Cerebellar cortex (tissue), 1 donor: ENCODE results near the gene NUDT1.

ENCODE experiments used
- DNase-seq: peaks from one replicate; pipeline ENCODE4 v3.0.0-alpha.2; 2015; ENCODE audit warnings: low spot score

The NUDT1 gene

DNA sequence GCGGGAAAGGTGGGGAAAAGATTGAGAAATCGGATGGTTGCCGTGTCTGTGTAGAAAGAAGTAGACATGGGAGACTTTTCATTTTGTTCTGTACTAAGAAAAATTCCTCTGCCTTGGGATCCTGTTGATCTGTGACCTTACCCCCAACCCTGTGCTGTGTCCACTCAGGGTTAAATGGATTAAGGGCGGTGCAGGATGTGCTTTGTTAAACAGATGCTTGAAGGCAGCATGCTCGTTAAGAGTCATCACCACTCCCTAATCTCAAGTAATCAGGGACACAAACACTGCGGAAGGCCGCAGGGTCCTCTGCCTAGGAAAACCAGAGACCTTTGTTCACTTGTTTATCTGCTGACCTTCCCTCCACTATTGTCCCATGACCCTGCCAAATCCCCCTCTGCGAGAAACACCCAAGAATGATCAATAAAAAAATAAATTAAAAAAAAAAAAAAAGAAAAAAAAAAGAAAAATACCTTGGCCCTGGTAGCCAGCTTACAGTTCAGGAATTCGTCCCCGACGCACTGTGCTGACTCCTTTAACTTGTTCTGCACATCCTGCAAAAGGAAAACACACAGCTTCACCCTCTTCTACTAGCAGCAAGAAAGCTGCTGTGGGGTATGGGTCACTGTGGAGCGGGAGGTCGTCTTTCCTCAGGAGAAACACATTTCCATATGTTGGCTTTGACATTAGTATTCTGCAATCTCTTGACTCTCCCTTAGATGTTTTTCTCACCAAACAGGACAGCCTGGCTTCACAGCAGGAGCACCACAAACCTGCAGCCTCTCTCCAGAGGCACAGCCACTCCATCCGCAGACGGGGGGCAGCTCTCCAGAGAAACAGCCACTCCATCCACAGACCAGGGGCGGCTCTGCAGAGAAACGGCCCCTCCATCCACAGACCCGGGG is 27.3 kb downstream of the NUDT1 start:
- DNase-seq: peak; percentile 71

DNA sequence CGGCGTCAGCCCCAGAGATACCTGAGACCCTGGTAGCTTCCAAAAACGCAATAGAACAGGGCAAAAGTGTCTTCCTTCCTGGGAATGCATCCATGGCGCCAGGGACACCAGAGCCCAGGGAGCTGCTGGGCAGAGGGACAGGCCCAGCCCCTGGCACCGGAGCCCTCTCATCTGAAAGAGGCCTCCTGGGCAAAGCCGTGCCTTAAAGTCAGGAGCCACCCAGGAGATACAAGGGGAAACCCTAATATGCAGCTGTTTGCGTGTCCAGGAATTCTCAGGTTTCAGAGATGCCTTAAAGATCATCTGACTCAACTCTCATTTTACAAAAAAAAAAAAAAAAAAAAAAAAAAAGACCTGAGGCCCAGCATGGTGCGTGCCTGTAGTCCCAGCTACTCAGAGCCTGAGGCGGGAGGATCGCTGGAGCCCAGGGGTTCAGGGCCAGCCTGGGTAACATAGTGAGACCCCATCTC is 28.0 kb downstream of the NUDT1 start:
- no peak for DNase-seq

DNA sequence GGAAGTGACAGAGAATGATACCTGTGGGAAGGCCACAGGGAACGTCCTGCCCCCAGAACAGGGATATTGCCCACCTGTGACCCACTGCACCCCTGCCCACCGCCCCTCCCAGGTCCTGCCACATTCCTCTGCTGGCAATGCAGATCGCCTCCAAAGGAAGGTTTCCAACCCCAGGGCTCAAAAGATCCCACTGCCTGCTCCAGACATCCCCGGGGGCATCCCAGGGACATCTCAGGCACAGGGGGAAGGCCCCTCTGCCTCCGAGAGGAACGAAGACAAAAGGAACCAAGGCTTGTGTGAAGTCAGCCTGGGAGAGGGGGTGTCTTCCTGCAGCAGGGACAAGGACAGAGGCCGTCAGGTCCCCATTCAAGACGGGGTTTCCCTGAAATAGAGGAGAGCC is 28.5 kb downstream of the NUDT1 start:
- no peak for DNase-seq

DNA sequence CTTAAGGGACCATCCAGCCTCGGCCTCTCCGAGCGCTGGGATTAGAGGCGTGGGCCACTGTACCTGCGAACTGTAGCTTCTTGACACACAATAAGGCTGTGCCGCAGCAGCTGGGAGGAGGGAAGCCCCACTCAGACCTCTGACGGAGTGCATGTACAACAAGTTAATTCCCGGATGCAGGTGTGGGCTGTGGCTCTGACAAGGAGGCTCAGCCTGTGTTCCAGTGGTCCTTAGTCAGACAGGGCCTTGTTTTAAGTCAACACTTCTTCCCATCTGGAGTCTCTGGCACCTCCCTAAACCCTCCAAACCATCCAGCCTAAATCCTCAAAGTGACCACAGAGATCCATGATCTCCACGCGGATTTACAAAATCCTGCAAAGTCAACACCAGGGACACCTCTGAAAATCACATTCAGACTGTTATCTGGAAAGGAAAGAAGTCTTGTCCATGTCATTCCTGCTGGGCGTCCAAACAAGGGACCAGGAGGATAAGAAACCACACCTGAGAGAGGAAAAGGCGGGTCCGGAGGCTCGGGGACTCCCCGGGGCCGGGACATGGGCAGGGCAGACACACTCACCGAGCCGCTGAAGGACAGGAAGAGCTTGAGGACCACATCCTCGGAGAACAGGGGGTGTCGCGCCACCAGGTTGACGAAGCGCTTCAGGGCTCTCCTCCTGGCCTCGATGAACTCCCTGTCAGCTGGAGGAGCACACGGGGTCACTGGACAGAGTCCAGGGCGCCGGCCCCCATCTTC is 29.4 kb downstream of the NUDT1 start:
- DNase-seq: no peak

DNA sequence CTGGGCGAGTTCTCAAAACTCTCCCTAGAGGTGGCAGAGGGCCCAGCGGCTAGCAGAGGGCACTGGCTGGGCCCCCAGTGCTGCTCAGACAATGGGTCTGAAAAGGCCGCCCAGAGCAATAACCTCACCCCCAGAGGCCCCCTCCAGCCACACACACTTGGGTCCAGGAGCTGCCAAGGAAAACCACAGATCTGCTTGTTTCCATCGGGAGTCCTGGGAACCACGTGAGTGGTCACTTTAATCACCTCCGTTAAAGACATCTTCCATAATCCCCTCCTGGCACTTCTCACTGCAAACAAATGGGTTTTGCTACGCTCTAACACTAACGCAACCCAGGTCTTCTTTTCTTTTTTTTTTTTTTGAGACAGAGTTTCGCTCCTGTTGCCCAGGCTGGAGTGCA is 30.0 kb downstream of the NUDT1 start:
- DNase-seq: no peak

DNA sequence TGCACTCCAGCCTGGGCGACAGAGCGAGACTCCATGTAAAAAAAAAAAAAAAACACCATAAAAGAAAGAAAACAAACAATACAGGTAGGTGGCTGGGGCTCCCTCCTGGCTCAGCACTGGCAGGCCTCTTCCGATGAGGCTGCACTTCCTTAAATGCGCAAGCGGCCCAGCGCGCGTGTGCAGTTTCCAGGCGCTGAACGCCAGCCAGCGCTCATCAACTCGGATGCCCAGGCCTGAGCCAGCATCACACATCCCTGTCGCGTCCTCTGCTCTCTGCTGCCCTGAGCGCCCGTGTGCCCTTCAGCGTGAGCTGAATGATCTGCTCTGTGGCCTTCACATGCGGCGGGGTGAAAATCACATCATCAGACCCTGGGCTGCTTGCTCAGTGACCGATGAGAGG is 31.8 kb downstream of the NUDT1 start:
- DNase-seq: peak; percentile 68

DNA sequence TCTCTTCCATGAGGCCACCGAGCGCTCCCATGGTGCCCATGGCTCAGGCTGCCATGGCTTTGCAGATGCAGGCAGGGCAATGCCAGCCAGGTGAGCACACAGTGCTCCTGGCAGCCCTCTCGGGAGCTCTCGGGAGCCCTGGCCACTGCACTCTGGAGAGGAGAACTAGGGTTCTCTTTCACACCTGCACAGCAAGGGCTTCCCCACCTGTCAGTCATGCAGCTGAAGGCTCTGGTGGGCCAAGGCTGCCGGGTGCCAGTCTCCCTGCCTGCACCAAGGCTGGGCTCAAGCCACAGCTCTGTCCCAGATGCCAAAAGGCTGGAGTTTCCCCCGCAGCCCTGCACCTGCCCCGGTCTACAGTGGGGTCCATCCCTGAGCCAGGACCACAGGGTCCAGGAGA is 32.6 kb downstream of the NUDT1 start:
- no peak for DNase-seq

DNA sequence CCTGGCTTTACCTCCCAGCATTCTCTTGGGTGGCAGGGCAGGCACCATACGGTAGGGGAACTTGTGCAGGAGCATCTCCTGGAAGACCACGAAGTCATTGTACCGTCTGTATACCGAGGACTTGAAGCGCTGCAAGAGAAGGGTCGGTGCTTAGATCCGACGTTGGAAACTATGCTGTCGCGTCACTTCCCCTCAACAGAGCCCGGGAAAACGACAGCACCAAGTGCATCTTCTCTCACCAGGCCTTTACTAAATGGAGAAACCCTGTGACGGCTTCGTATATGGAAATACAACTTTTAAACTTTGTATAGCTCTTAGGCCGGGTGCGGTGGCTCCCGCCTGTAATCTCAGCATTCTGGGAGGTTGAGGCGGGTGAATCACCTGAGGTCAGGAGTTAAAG is 33.1 kb downstream of the NUDT1 start:
- no peak for DNase-seq

DNA sequence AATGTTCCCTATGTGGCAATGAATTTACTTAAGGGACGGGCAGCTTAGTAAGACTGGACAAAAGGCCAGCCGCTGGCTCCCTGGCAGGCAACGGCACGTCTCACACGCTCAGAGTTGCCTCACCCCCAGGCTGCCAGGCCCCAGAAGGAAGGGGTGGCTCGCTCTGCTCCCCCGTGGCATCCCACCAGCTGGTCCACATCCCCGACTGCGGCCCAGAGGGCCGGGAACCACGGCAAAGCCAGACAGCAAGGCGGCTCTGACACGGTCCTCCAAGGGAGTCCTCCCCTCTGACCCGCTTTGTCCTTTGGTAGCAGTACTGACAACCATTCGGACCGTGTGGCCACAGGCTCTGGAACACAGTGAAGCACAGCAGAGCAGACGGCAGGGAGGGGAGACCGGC is 34.1 kb downstream of the NUDT1 start:
- DNase-seq: no peak

DNA sequence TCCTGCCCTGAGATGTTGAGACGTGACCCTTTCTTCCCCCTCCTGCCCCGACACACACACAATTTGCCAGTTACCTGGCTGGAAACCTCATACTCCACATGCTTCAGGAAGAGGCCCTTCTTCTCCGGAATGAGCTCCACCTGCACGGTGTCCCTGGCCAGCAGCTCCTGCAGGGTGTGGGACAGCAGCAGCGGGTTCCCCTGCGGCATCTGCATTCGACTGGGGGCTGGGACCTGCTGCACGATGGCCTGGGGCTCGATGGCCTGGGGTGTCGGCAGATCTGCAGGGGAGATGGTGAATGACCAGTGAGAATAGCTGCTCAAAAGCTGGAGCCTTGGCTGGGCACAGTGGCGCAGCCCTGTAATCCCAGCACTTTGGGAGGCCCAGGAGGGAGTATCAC is 36.0 kb downstream of the NUDT1 start:
- no peak for DNase-seq

DNA sequence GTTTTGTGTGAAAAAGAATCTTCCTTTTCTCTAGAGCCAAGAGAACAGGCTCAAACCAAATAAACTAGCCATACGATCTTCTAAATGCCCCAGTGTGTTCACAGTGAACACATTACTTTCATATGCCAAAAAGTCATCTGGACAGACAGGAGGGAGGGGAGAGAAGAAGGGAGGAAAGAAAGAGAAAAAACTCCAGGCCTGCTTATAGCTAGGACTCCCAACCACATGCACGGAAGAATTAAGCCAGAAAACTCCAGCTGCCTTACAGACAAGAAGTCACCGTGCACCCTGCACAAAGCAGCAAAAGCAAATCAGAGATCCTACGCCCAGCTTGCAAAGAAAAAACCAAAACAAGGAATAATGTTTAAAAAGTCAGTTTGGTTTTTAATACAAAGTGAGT is 37.9 kb downstream of the NUDT1 start:
- peak; percentile 29 for DNase-seq

DNA sequence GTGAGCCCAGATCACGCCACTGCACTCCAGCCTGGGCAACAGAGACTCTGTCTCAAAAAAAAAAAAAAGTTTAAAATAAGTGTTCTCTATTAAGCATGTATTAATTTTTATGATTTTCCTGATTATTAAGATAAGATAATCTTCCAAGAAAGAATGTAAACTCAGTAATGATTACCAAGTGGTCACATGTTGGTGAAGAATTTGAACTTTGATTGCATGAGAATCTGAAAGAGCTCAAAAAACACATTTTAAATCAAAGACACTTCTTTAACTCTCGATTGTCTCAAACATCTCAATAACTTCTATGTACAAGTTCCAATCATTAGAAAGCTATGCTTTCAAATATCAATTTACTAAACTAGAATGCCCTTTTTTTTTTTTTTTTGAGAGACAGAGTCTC is 38.4 kb downstream of the NUDT1 start:
- no peak for DNase-seq

DNA sequence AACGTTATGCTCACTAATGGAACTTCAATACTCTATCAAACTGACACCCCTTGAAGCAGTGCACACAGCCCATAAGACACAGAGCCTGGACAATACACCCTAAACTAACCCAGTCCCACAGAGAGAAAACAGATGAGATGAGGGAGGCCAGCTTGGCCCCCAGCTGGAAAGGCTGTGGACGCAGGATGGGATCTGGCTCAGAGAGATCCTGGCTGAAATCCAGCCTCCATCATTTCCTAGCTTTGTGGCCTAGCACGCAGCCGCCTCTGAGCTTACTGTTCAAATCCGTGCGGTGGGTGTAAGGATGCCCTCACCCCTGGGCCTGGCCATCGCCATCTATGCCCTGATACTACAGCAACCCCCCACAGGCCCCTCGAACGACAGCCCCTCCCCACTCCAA is 39.5 kb downstream of the NUDT1 start:
- peak; percentile 88 for DNase-seq

DNA sequence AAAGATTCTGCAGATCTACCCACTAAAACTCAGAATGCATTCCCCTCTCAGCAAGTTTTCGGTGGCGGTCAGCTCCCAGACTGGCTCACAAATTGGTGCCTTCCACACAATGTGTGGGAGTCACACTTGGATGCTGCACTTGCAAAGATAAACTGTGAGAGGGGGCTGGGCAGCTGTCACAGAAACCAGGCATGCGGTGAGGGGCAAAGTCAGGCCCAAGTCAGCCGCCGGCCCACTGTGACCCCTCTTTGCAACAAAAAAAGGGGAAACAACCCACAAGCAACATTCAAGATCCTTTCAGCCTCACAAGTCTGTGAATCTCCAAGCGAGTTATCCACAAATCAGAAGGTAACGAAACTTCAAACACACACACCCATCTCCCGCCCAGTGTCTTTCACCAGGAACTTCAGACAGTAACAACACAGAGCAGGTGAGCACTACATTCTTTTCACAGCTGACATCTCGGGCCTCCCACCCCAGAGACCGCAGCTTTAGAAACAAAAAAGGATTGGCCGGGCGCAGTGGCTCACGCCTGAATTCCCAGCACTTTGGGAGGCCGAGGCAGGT is 40.2 kb downstream of the NUDT1 start:
- DNase-seq: no peak

DNA sequence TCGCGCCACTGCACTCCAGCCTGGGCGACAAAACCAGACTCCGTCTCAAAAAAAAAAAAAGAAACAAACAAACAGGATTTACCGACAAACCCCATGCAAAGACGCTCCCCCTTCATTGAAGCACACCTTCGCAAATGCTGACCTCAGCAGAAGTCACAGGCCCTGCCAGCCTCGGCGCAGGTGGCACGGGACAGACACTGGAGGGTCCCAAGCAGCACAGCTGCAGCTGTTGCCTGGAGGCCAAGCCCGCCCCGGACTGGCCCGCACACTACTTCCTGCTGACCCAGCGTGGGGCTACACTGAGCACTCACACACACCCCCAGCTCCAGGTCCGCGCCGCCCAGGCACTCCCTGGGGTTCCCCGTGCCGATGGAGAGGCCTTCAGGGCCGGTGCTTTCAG is 41.0 kb downstream of the NUDT1 start:
- DNase-seq: no peak

DNA sequence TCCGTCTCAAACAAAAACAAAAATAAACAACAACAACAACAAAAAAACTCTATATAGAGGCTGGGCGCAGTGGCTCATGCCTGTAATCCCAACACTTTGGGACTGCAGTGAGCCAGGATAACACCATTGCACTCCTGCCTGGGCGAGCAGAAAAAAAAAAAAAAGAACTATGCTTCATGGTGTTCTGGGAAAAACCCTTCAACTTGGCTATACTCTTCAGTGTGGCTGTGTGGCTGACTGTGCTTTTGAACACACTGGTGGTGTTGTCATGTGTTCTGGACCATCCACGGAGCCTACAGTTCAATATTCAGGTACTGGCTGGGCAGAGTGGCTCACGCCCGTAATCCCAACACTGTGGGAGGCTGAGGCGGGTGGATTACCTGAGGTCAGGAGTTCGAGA is 45.7 kb downstream of the NUDT1 start:
- DNase-seq: no peak

DNA sequence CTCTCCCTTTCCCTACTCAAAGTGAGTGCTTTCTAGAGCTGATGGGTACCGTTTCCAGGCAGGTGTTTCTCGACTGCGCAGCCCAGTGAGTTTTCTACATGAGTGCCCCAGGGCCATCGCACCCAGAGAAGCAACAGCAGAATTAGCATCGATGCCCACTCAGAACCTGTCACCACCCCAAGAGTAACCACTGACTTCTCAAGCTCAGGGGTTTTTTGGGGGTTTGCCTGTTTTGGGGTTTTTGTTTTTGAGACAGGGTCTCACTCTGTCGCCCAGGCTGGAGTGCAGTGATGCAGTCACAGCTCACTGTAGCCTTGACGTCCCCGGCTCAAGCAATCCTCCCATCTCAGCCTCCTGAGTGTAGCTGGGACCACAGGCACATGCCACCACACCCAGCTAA is 46.5 kb downstream of the NUDT1 start:
- DNase-seq: no peak

DNA sequence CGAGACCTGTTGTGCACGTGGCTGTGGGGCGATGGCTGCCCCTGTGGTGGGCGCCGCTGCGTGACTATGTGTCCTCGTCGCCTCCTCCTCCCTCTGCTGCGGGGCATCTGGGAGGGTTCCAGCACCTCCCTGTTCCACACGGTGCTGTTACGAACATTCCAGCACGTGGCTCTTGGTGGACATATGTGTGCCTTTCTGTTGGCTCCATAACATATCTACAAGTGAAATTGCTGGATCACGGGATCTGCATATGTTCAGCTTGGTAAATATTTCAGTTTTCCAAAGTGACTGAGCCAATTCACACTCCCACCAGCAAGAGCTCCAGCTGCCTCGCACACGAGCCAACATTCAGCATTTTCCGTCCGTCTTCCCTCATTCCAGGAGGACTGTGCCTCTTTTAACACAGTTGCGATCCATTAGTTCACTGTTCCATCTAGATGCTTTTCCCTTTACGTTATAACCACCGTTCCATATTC is 47.1 kb downstream of the NUDT1 start:
- peak; percentile 48 for DNase-seq

DNA sequence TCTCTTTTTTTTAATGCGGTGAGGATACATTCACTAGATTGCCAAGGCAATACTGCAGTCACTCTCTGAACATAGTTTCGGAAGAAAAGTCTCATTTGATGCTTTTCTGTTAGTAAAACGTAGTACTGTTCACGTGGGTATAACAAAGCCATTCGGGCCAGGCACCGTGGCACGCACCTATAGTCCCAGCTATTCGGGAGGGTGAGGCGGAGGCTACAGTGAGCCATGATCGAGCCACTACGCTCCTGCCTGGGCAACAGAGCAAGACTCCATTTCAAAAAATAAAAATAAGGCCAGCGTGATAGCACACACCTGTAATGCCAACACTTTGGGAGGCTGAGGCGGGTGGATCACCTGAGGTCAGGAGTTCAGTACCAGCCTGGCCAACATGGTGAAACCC is 47.6 kb downstream of the NUDT1 start:
- DNase-seq: no peak

DNA sequence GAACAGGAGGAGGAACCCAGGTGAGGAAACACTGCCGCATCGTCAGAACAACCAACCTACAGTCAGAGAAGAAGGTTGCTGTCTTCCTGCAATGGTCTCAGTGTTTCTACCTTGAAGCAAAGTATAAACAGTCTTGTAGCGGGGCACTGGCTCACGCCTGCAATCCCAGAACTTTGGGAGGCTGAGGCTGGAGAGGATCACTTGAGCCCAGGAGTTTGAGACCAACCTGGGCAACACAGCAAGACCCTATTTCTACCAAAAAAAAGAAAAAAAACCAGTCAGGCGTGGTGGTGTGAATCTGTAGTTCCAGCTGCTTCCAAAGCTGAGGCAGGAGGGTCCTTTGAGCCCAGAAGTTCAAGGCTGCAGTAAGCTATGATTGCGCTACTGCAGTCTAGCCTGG is 48.9 kb downstream of the NUDT1 start:
- no peak for DNase-seq

DNA sequence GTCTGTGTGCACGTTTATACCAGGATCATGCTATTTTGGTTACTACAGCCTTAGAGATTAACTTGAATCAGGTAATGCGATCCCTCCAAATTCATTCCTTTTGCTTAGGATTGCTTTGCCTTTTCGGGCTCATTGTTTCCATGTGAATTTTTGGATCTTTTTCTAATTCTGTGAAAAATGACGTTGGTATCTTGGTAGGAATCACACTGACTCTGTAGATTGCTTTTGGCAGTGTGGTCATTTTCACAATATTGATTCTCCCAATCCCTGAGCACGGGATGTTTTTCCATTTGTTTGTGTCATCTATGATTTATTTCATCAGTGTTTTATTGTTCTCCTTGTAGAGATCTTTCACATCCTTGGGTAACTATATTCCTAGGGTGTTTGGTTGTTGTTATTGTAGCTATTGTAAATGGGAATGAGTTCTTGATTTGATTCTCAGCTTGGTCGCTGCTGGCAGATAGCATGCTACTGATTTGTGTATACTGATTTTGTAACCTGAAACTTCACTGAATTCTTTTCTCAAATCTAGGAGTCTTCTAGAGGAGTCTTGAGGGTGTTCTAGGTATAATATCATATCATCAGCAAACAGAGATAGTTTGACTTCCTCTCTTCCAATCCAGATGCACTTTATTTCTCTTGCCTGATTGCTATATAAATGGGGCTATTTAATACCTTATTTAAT is 54.1 kb downstream of the NUDT1 start:
- DNase-seq: no peak

DNA sequence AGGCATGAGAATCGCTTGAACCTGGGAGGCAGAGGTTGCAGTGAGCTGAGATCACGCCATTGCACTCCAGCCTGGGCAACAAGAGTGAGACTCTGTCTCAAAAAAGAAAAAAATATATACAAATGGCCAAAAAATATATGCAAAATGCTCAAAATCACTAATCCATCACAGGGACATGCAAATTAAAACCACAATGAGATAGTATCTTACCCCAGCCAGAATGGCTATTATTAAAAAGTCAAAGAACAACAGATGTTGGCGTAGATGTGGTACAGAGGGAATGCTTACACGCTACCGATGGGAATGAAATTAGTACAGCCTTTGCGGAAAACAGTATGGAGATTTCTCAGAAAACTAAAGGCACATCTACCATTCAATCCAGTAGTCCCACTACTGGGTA is 54.8 kb downstream of the NUDT1 start:
- no peak for DNase-seq
